ENCODE data around the gene SMCO2.

SMCO2 gene

DNA sequence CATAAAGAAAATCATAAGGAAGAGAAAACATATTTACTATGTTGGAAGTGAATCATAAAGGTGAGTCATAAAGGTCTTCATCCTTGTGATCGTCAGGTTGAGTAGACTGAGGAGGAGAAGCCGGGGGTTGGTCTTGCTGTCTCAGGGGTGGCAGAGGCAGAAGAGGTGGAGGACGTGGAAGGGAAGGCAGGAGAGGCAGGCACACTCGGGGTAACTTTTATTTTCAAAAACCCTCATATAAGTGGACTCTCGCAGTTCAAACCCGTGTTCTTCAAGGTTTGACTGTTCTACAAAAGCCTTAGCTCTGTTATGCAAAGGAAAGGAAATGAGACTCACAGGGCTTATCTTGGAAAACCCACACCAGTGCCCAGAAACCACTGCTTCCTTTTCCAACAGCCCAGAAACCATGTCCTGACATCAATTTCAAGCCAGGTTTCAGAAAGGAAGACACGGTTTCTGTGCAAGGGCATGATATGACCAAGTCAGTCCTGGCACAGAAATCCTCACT lies 14.0 kb downstream of the SMCO2 start:
- Histone ChIP-seq H3K9ac (ENCODE audit: low read length) (no peak overlapping the region), H3K27me3 (ENCODE audit: control insufficient read depth, insufficient read depth, low read length) (no peaks in the 10 kb centered on the region), H3K4me1 (ENCODE audit: control insufficient read depth, insufficient read depth, low read length) (peaks cover 4% of the 10 kb centered on the region), H3K9me3 (ENCODE audit: control insufficient read depth, low read length) (no peaks in the 10 kb centered on the region), H3K4me3 (ENCODE audit: low read length) (no peak overlapping the region), H3K36me3 (ENCODE audit: control insufficient read depth, insufficient read depth, low read length) (no peaks in the 10 kb centered on the region)

DNA sequence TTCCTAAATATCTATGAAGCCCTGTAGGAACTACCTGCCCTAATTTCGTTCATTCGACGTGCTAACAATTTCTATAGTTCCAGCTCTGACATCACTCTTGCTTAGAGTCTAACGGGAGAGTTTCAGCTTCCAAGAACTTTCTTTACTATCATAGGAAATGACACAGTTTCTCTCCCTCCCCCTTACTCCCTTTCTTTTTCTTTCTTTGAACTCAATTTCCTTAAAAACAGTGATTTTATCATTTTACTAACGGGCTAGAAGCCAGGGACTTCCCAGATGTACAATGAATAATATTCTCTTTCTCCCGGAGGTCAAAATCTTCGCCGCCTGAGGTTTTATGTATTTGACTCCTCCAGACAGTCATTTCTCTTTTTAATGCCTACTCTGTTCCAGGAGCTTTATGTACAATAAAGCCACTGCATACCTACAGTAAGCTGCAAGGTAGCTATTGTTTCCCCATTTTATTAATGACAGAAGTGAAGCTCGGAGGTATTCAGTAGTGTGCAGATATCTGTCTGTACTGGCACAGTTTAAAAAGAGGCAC lies 15.7 kb downstream of the SMCO2 start:
- H3K4me1 ChIP-seq (ENCODE audit: control insufficient read depth, insufficient read depth, low read length), result peaks cover 4% of the 10 kb centered on the region
- H3K27me3 ChIP-seq (ENCODE audit: control insufficient read depth, insufficient read depth, low read length), result no peaks in the 10 kb centered on the region
- no peak overlapping the region for H3K9ac ChIP-seq (ENCODE audit: low read length)
- H3K4me3 ChIP-seq (ENCODE audit: low read length), result no peak overlapping the region
- no peaks in the 10 kb centered on the region for H3K36me3 ChIP-seq (ENCODE audit: control insufficient read depth, insufficient read depth, low read length)
- H3K9me3 ChIP-seq (ENCODE audit: control insufficient read depth, low read length), result no peaks in the 10 kb centered on the region

DNA sequence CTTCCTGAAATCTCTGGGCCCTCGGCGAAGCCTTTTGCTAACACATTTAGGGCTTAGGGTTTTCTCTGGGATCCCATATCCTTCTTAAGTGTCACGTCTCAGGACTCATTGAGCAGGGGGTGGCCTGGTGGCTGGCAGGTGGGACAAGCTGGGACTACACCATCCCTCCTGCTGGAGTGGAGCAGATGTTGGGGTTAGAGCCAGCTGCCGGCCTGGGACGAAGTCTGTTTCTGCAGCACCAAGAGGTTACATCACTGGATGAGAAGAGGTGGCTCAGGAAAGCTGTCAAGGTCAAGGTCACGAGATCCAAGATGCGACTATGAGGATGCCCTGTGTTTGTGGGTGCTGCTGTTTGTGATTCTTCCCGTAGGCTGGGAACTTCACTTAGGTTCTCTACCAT lies 16.3 kb downstream of the SMCO2 start:
- Histone ChIP-seq H3K9ac (ENCODE audit: low read length) (no peak overlapping the region), H3K36me3 (ENCODE audit: control insufficient read depth, insufficient read depth, low read length) (no peaks in the 10 kb centered on the region), H3K4me1 (ENCODE audit: control insufficient read depth, insufficient read depth, low read length) (peaks cover 4% of the 10 kb centered on the region), H3K4me3 (ENCODE audit: low read length) (no peak overlapping the region), H3K9me3 (ENCODE audit: control insufficient read depth, low read length) (no peaks in the 10 kb centered on the region), H3K27me3 (ENCODE audit: control insufficient read depth, insufficient read depth, low read length) (no peaks in the 10 kb centered on the region)

DNA sequence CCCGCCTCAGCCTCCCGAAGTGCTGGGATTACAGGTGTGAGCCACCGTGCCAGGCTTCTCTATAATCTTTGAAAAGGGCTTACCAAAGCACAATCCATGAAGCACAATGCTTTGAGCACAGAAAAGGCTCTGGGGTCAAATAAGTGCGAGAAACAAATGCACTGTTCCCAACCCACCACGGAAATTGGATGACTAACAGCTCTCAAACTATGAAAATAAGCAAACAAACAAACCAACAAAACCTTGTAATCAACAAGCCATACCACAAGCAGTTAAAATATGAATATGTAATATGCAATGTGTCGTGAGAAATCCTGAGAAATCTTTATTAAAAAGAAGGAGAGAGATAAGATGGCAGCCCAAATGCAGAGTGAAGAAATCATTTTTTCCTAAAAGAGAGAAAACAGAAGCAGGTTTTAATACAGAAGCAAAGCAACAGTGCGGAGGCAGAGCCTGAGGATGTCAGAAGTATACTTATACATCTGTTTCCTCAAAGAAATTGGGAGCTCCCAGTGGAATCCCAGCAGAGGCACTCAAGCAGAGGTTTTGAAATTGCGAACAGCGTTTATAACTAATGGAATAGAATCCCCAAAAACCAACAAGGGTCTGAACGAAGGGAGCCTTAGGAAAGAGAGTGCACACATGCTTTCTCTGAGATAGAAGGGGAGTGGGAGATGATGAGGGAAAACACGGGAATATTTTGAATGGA lies 17.1 kb downstream of the SMCO2 start:
- H3K9me3 ChIP-seq (ENCODE audit: control insufficient read depth, low read length), result no peaks in the 10 kb centered on the region
- no peaks in the 10 kb centered on the region for H3K36me3 ChIP-seq (ENCODE audit: control insufficient read depth, insufficient read depth, low read length)
- peaks cover 4% of the 10 kb centered on the region for H3K4me1 ChIP-seq (ENCODE audit: control insufficient read depth, insufficient read depth, low read length)
- H3K9ac ChIP-seq (ENCODE audit: low read length), result no peak overlapping the region
- no peaks in the 10 kb centered on the region for H3K27me3 ChIP-seq (ENCODE audit: control insufficient read depth, insufficient read depth, low read length)
- H3K4me3 ChIP-seq (ENCODE audit: low read length), result no peak overlapping the region

DNA sequence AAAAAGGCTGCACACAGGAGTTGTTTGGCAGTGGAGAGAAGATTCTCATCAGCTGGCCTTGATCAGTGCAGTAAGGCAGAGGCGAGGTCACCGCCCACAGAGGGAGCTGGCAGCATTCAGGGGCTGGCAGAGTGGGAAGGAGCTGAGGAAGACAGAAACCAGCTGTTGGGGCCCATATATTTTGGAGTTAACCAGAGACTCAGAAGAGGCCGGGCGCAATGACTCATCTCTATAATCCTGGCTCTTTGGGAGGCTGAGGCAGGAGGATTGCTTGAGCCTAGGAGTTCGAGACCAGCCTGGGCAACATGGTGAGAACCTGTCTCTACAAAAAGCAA lies 17.7 kb downstream of the SMCO2 start:
- Histone ChIP-seq H3K27me3 (ENCODE audit: control insufficient read depth, insufficient read depth, low read length) (no peaks in the 10 kb centered on the region), H3K4me1 (ENCODE audit: control insufficient read depth, insufficient read depth, low read length) (peaks cover 4% of the 10 kb centered on the region), H3K36me3 (ENCODE audit: control insufficient read depth, insufficient read depth, low read length) (no peaks in the 10 kb centered on the region), H3K9ac (ENCODE audit: low read length) (no peak overlapping the region), H3K4me3 (ENCODE audit: low read length) (no peak overlapping the region), H3K9me3 (ENCODE audit: control insufficient read depth, low read length) (no peaks in the 10 kb centered on the region)

DNA sequence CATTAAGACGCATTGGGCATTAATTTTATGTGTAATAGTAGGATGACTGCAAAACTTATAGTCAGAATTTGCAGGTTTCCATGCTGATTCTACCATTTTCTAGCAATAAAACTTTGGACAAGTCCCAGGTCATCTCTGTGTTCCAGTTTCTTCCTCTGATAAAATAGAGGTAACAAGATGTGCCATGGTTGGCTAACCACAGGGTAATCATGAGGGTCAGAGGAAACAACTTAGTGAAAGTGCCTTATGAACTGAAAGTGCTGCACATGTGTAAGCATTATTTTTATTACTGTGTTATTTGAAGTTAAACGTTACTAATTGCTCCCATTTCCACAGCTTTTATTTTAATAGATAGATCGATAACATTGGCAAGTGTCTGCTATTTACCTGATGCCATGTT lies 21.1 kb downstream of the SMCO2 start:
- no peaks in the 10 kb centered on the region for H3K9me3 ChIP-seq (ENCODE audit: control insufficient read depth, low read length)
- no peaks in the 10 kb centered on the region for H3K27me3 ChIP-seq (ENCODE audit: control insufficient read depth, insufficient read depth, low read length)
- H3K36me3 ChIP-seq (ENCODE audit: control insufficient read depth, insufficient read depth, low read length), result no peaks in the 10 kb centered on the region
- H3K9ac ChIP-seq (ENCODE audit: low read length), result no peak overlapping the region
- no peaks in the 10 kb centered on the region for H3K4me1 ChIP-seq (ENCODE audit: control insufficient read depth, insufficient read depth, low read length)
- H3K4me3 ChIP-seq (ENCODE audit: low read length), result no peak overlapping the region

DNA sequence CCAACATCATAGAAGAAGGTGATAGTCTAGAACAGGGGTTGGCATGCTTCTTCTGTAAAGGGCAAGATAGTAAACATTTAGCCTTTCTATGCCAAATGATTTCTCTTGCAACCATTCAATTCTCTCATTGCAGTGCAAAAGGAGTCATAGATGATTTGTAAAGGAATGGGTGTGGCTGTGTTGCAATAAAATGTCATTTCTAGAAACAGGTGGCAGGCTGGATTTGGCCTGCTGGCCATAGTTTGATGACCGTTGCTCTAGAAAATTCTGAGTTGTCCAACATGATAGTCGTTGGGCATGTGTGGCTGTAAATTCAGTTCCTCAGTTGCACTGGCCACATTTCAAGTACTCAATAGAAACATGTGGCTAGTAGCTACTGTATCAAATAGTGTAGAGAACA lies 21.7 kb downstream of the SMCO2 start:
- Histone ChIP-seq H3K9me3 (ENCODE audit: control insufficient read depth, low read length) (no peaks in the 10 kb centered on the region), H3K36me3 (ENCODE audit: control insufficient read depth, insufficient read depth, low read length) (no peaks in the 10 kb centered on the region), H3K9ac (ENCODE audit: low read length) (no peak overlapping the region), H3K4me3 (ENCODE audit: low read length) (no peak overlapping the region), H3K4me1 (ENCODE audit: control insufficient read depth, insufficient read depth, low read length) (no peaks in the 10 kb centered on the region), H3K27me3 (ENCODE audit: control insufficient read depth, insufficient read depth, low read length) (no peaks in the 10 kb centered on the region)

DNA sequence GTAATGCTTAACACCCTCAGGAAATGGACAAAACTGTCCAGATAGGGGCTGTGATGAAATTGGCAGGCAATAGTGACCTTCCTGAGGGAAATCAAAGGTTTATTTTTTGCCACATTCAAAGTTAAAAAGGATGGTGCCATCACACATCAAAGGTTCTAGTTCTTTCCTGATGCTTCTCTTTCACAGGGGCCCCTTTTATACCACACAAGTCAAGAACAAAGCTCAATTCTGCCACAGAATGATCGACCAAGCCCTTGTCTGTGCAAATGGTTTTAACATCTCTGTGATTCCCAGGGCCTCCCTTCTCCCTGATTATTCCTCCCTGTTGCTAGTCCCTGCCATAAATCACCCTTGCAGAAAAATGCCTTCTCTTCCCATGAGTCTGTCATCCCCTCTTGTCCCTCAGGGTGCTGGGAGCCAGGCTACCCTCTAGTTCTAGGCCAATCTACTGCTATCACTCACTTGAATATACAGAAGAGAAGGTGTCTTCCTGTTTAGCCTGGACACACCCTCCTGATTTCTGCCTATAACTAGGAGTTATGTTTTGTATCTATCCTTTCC lies 22.7 kb downstream of the SMCO2 start:
- no peaks in the 10 kb centered on the region for H3K36me3 ChIP-seq (ENCODE audit: control insufficient read depth, insufficient read depth, low read length)
- no peaks in the 10 kb centered on the region for H3K9me3 ChIP-seq (ENCODE audit: control insufficient read depth, low read length)
- H3K27me3 ChIP-seq (ENCODE audit: control insufficient read depth, insufficient read depth, low read length), result no peaks in the 10 kb centered on the region
- H3K4me3 ChIP-seq (ENCODE audit: low read length), result no peak overlapping the region
- H3K4me1 ChIP-seq (ENCODE audit: control insufficient read depth, insufficient read depth, low read length), result no peaks in the 10 kb centered on the region
- no peak overlapping the region for H3K9ac ChIP-seq (ENCODE audit: low read length)

DNA sequence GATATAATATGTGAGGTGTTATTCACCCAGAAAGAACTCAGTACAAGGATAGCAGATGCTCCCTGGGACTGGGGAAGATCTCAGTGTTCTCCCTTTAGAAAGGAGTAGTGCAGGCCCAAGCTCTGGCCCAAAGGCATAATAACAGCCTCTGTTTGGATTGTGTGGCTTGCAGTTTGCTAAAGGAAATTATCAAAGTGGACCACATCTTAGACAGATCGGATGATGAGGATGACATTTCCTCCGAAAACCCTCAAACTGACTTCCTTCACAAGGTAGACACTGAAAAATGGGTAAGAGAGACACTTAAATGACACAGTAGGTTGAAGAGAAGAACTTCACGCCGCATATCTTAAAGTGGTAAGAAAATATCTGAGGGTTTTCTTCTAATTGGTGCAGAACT lies 26.1 kb downstream of the SMCO2 start:
- Histone ChIP-seq H3K4me1 (ENCODE audit: control insufficient read depth, insufficient read depth, low read length) (no peaks in the 10 kb centered on the region), H3K4me3 (ENCODE audit: low read length) (no peak overlapping the region), H3K9me3 (ENCODE audit: control insufficient read depth, low read length) (no peaks in the 10 kb centered on the region), H3K27me3 (ENCODE audit: control insufficient read depth, insufficient read depth, low read length) (no peaks in the 10 kb centered on the region), H3K36me3 (ENCODE audit: control insufficient read depth, insufficient read depth, low read length) (no peaks in the 10 kb centered on the region), H3K9ac (ENCODE audit: low read length) (no peak overlapping the region)

DNA sequence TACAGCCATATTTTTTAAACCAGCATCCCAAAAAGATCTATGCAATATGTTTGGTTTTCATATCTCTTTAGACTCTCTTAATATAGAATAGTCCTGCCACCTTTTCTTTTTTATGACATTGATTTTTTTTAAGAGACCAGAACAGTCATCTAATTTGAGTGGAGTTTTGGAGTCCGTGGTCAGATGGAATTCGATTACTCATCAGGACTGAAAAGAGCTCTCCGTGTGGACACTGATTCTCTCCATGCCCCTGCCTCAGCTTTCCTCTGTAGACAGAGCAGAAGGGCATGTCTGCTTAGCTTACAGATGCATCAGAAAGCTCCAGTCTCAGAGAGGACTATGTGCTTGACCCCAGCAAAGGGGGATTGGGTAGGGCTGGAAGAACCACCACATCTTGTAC lies 27.8 kb downstream of the SMCO2 start:
- H3K36me3 ChIP-seq (ENCODE audit: control insufficient read depth, insufficient read depth, low read length), result no peaks in the 10 kb centered on the region
- no peak overlapping the region for H3K4me3 ChIP-seq (ENCODE audit: low read length)
- H3K9ac ChIP-seq (ENCODE audit: low read length), result no peak overlapping the region
- no peaks in the 10 kb centered on the region for H3K27me3 ChIP-seq (ENCODE audit: control insufficient read depth, insufficient read depth, low read length)
- no peaks in the 10 kb centered on the region for H3K9me3 ChIP-seq (ENCODE audit: control insufficient read depth, low read length)
- no peaks in the 10 kb centered on the region for H3K4me1 ChIP-seq (ENCODE audit: control insufficient read depth, insufficient read depth, low read length)

DNA sequence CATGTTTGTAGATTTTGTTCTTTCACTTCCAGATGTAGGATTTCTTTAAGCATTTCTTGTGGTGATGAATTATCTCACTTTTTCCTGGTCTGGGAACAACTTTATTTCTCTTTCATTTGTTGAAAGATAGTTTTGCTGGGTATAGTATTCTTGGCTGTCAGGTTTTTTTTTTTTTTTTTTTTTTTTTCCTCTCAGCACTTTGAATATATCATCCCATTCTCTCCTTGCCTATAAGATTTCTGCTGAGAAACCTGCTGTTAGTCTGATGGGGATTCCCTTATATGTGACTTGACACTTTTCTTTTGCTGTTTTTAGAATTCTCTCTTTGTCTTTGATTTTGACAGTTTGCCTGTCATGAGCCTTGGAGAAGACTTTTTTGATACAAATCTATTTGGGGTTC lies 30.5 kb downstream of the SMCO2 start:
- no peaks in the 10 kb centered on the region for H3K27me3 ChIP-seq (ENCODE audit: control insufficient read depth, insufficient read depth, low read length)
- no peak overlapping the region for H3K4me3 ChIP-seq (ENCODE audit: low read length)
- H3K36me3 ChIP-seq (ENCODE audit: control insufficient read depth, insufficient read depth, low read length), result no peaks in the 10 kb centered on the region
- no peaks in the 10 kb centered on the region for H3K9me3 ChIP-seq (ENCODE audit: control insufficient read depth, low read length)
- H3K9ac ChIP-seq (ENCODE audit: low read length), result no peak overlapping the region
- no peaks in the 10 kb centered on the region for H3K4me1 ChIP-seq (ENCODE audit: control insufficient read depth, insufficient read depth, low read length)

DNA sequence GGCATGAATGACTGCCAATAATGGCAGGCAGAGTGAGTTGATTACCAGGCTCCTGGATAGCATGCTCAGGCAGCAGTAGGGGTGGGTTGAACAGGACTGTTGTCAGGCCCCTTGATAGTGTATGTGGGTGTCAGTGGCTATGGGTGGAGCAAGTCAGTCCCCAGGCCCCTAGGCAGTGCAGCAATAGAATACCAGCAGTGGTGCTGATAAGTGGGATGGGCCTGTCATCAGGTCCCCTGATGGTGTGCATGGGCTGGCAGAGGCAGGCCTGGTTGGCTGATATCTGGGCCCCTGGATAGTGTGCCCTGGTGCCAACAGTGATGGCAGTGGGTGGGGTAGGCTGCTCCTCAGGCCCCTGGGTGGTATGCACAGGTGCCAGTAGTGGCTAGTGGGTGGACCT lies 32.4 kb downstream of the SMCO2 start:
- H3K4me3 ChIP-seq (ENCODE audit: low read length), result no peak overlapping the region
- no peaks in the 10 kb centered on the region for H3K9me3 ChIP-seq (ENCODE audit: control insufficient read depth, low read length)
- H3K36me3 ChIP-seq (ENCODE audit: control insufficient read depth, insufficient read depth, low read length), result no peaks in the 10 kb centered on the region
- no peak overlapping the region for H3K9ac ChIP-seq (ENCODE audit: low read length)
- H3K27me3 ChIP-seq (ENCODE audit: control insufficient read depth, insufficient read depth, low read length), result no peaks in the 10 kb centered on the region
- H3K4me1 ChIP-seq (ENCODE audit: control insufficient read depth, insufficient read depth, low read length), result no peaks in the 10 kb centered on the region

Data from mucosa of stomach (tissue), 1 donor.